Lower lobe of right lung (tissue), 2 donors: ENCODE measurements around the gene HTR3A. TPM values are rescaled to one million over a fixed set of nuclear protein-coding genes. Genes with fewer than 3 reads are reported as not detected.

Source experiments
- ATAC-seq, 2 donors: fragments of 200-7000 bp; cut with Tn5 transposase; one replicate each; pipeline ENCODE4 v1.9.1; 2020 to 2022; ENCODE audit warnings: mild to moderate bottlenecking in 2 of 2, moderate library complexity in 2 of 2
- DNase-seq: peaks from one replicate; pipeline ENCODE4 v3.0.0-alpha.2; 2020
- H3K27ac ChIP-seq: fragments of 200-600 bp; one replicate; pipeline ENCODE4 v1.8.0; 2022
- H3K27me3 ChIP-seq: fragments of 200-600 bp; one replicate; pipeline ENCODE4 v1.8.0; 2022; ENCODE audit warnings: low read depth
- H3K36me3 ChIP-seq: fragments of 200-600 bp; one replicate; pipeline ENCODE4 v1.8.0; 2022; ENCODE audit warnings: mild to moderate bottlenecking
- H3K4me1 ChIP-seq: fragments of 200-600 bp; one replicate; pipeline ENCODE4 v1.8.0; 2022
- H3K4me3 ChIP-seq: fragments of 200-600 bp; one replicate; pipeline ENCODE4 v1.8.0; 2022; ENCODE audit warnings: mild to moderate bottlenecking
- H3K9me3 ChIP-seq: fragments of 200-600 bp; one replicate; pipeline ENCODE4 v1.8.0; 2022
- CTCF ChIP-seq: fragments of 200-600 bp; IDR thresholded peaks from one replicate; pipeline ENCODE4 v1.8.0; 2022; ENCODE audit warnings: antibody characterized with exemption, mild to moderate bottlenecking
- intact Hi-C: fragments of 100-400 bp; cut with DNase I; formaldehyde crosslinking; loops from one replicate; pipeline ENCODE4 v1.11.0; 2022
- total RNA-seq: library from RNA; stranded (reverse); fragmentation: NEBNext Ultra II Directional; extraction: Animal tissue kit (Norgen Biotek cat#: 25700); gene quantifications from one replicate; pipeline ENCODE4 v1.2.1, GENCODE V29; 2021
- donor health status: DM: no; HTN: yes; CAD: no; lungs with severe emphysema.

Gene HTR3A
- total RNA-seq, 1 donor from 2014 or later, result not detected

DNA sequence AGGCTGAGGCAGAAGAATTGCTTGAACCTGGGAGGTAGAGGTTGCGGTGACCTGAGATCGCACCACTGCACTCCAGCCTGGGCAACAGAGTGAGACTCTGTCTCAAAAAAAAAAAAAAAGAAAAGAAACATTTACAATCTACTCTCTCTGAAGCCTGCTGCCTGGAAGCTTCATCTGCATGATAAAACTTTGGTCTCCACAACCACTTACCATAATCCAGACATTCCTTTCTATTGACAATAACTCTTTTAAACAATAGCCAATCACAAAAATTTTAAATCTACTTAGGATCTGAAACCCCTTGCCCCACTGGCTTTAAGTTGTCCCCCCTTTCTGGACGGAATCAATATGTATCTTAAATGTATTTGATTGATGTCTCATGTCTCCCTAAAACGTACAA lies 25.0 kb upstream of the HTR3A start:
- Histone ChIP-seq H3K27ac (no peak overlapping the region), H3K4me3 (no peak overlapping the region), H3K9me3 (no peaks in the 10 kb centered on the region), H3K27me3 (peaks cover 6% of the 10 kb centered on the region), H3K36me3 (no peaks in the 10 kb centered on the region), H3K4me1 (no peaks in the 10 kb centered on the region)
- TF ChIP-seq CTCF, result no peak
- intact Hi-C loops, result no loop called here
- DNase-seq (no peak), ATAC-seq (no peak)

- H3K27ac ChIP-seq, result no peak overlapping the region
- H3K27me3 ChIP-seq, result peaks cover 5% of the 10 kb centered on the region
- no peak for TF ChIP-seq CTCF
- H3K9me3 ChIP-seq, result no peaks in the 10 kb centered on the region
- ATAC-seq (no peak), DNase-seq (no peak)
- intact Hi-C loops, result no loop called here
- H3K36me3 ChIP-seq, result no peaks in the 10 kb centered on the region
- H3K4me1 ChIP-seq, result no peaks in the 10 kb centered on the region
- no peak overlapping the region for H3K4me3 ChIP-seq
Observed at GRCh38 chr11:113951537-113951936, 23.4 kb upstream of the HTR3A start.

GRCh38 chr11:113952070-113952469 lies 22.8 kb upstream of the HTR3A start:
- intact Hi-C loops, result no loop called here
- no peak for DNase-seq
- TF ChIP-seq CTCF, result no peak
- peak; percentile 18 to 36 for ATAC-seq
- Histone ChIP-seq H3K27ac (no peak overlapping the region), H3K4me1 (no peaks in the 10 kb centered on the region), H3K4me3 (no peak overlapping the region), H3K27me3 (peaks cover 5% of the 10 kb centered on the region), H3K36me3 (no peaks in the 10 kb centered on the region), H3K9me3 (no peaks in the 10 kb centered on the region)

DNA sequence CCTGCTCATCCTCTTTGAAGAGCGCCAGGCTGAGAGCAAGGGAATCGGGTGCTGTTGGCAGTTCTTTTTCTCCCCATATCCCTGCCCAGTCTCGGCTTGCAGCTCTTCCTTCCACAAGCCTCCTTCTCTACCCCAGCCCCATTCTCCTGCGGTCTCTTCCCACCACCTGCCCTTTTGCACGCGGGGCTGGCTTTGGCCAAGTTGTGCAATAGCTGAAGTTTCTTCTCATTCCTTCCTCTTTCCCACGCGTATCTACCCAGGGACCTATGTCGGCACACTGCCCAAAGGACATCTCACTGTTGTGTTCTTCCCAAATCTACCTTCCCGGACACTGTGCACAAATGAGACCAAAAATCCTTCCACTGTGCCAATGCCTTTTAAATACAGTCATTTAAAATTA lies 22.3 kb upstream of the HTR3A start:
- Histone ChIP-seq H3K9me3 (no peaks in the 10 kb centered on the region), H3K27me3 (peaks cover 5% of the 10 kb centered on the region), H3K27ac (no peak overlapping the region), H3K36me3 (no peaks in the 10 kb centered on the region), H3K4me3 (no peak overlapping the region), H3K4me1 (no peaks in the 10 kb centered on the region)
- ATAC-seq (peak; percentile 55), DNase-seq (peak; percentile 53)
- TF ChIP-seq CTCF, result no peak
- intact Hi-C loops, result no loop called here

DNA sequence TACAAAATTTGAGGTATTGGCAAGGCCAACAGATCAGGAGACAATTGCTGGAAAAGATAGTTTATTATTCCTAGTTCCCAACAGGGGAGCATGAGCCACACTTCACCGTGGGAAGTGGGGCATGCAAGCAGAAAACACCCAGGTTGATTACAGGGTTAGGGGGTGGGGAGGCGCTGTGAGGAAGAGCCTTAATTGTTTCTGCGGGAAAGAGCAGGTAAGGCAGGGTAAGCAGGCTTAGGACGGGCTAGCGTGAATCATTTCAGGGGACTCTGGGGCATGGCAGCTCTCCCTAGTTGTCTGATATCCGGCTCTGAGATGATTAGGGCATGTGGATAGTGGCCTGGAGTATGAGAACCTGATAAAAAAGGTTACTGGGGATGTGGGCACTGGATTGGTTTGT lies 20.7 kb upstream of the HTR3A start:
- ATAC-seq (no peak), DNase-seq (no peak)
- intact Hi-C loops, result no loop called here
- Histone ChIP-seq H3K27me3 (peaks cover 9% of the 10 kb centered on the region), H3K36me3 (no peaks in the 10 kb centered on the region), H3K9me3 (no peaks in the 10 kb centered on the region), H3K27ac (no peak overlapping the region), H3K4me3 (no peak overlapping the region), H3K4me1 (no peaks in the 10 kb centered on the region)
- TF ChIP-seq CTCF, result no peak

GRCh38 chr11:113956986-113957385 lies 17.9 kb upstream of the HTR3A start:
- Histone ChIP-seq H3K4me1 (no peaks in the 10 kb centered on the region), H3K4me3 (no peak overlapping the region), H3K27ac (no peak overlapping the region), H3K36me3 (no peaks in the 10 kb centered on the region), H3K27me3 (peaks cover 11% of the 10 kb centered on the region), H3K9me3 (no peaks in the 10 kb centered on the region)
- intact Hi-C loops, result no loop called here
- DNase-seq (no peak), ATAC-seq (no peak)
- TF ChIP-seq CTCF, result no peak
